CD4-positive, alpha-beta T cell treated with Interleukin-10 for 1 hour (primary cell): ENCODE measurements around the gene PHC2.
A peak's percentile ranks its signal among the peaks of the same experiment; 100 is the strongest.

Source experiments
- DNase-seq: peaks from one replicate; pipeline ENCODE4 v3.0.0-alpha.2; 2020

PHC2 gene

GRCh38 chr1:33348676-33349080 is 82.2 kb downstream of the PHC2 start:
- DNase-seq = peak; percentile 13

GRCh38 chr1:33348194-33348593 is 82.7 kb downstream of the PHC2 start:
- DNase-seq = no peak

- DNase-seq = no peak
Observed at GRCh38 chr1:33347650-33347992, 83.3 kb downstream of the PHC2 start.

- no peak for DNase-seq
Observed at GRCh38 chr1:33346927-33347649, 83.8 kb downstream of the PHC2 start.

- no peak for DNase-seq
Observed at GRCh38 chr1:33346533-33346926, 84.4 kb downstream of the PHC2 start.

- no peak for DNase-seq
Observed at GRCh38 chr1:33344896-33345560, 85.9 kb downstream of the PHC2 start.

DNA sequence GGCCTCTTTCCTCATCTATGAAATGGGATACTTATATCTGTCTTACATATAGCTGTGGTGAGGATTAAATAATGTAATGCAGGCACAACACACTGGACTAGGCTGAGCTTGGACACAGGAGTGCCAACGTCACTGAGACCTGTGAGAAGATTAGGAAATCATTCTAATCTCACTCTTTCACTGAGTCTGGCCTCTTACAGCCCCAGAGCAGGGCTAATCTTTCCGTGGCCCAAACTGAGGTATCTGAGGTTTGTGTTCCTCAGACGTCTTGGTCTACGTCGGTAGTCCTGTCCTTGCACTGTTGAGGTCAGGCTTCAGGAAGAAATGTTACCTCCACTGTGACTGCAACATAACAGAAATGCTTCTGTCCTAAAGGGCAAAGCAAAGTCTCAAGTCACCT is 87.4 kb downstream of the PHC2 start:
- no peak for DNase-seq

- no peak for DNase-seq
Observed at GRCh38 chr1:33342041-33342723, 88.7 kb downstream of the PHC2 start.

DNA sequence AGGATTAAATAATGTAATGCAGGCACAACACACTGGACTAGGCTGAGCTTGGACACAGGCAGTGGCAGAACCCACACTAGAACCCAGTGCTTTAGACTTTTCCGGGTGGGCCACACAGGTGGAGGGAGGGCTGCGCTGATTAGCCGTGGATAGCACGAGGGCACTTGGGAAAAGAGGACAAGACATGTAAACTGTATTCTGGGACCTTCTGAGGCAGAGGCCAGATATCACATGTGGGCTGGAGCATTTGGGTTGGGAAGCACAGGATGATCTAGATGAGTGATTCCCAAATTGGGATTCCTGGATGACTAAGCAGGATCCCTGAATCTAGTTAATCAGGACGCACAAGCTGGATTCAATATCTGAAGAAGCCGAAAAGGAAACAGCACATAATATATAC is 89.7 kb downstream of the PHC2 start:
- no peak for DNase-seq

- DNase-seq = no peak
Observed at GRCh38 chr1:33339413-33339812, 91.5 kb downstream of the PHC2 start.

- no peak for DNase-seq
Observed at GRCh38 chr1:33338440-33339211, 92.3 kb downstream of the PHC2 start.

- no peak for DNase-seq
Observed at GRCh38 chr1:33338048-33338439, 92.9 kb downstream of the PHC2 start.

DNA sequence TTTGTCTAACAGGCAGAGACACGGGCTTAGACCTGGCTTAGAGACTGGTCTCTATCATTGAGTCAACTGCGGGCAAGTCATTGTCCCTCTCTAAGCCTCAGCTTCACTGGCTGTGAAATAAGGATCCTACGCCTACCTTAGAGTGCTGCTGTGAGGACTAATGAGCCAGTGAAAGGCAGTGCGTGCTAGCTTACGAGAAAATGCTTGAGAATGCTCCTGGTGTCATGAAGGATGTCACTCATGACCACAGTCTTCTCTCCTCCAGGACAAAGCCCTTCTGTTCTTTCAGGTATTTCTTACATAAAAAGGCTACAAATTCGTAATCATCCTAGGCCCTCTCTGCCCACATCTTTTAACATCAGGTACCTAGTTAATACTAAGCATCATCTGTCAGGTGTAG is 93.5 kb downstream of the PHC2 start:
- DNase-seq = no peak

GRCh38 chr1:33336580-33336979 is 94.3 kb downstream of the PHC2 start:
- no peak for DNase-seq

DNA sequence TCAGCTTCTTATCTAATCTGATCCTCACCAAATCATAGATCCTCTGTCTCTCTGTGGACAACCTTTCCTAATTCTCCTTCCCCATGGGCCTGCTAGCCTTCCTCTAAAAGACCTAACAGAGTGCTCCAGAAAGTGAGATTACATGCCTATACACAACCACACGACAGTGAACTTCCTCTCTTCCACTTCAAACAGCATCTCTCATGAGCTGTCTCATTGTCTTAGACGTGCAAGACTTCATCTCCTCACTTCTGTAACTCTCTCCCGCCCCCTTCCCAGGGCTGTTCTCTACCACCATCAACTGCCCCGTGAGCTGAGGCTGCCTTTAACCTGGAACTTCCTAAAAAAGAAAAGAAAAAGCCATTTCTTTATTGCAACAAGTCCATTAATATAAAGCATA is 95.9 kb downstream of the PHC2 start:
- no peak for DNase-seq

GRCh38 chr1:33334081-33334552 is 96.8 kb downstream of the PHC2 start:
- no peak for DNase-seq

DNA sequence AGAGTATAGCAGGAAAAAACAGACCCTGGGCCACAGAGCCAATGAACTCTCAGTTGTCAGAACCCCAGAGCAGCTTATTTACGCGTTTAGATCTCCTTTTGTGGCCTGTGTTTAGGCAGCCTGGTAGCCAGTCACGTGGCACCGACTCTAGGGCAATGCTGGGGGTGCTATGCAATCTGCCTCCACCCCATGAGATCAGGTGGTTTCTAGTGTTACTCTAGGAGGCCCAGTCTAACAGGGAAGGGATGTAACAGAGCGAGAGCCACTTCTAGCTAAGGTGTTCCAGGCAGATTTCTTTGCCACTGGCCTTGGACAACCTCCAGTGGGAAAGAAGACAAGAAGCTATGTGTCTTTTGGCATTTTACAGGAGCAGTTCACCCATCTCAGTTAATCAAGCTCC is 98.0 kb downstream of the PHC2 start:
- no peak for DNase-seq

GRCh38 chr1:33332357-33332789 is 98.5 kb downstream of the PHC2 start:
- DNase-seq = no peak

GRCh38 chr1:33331444-33332356 is 99.2 kb downstream of the PHC2 start:
- DNase-seq = no peak

DNA sequence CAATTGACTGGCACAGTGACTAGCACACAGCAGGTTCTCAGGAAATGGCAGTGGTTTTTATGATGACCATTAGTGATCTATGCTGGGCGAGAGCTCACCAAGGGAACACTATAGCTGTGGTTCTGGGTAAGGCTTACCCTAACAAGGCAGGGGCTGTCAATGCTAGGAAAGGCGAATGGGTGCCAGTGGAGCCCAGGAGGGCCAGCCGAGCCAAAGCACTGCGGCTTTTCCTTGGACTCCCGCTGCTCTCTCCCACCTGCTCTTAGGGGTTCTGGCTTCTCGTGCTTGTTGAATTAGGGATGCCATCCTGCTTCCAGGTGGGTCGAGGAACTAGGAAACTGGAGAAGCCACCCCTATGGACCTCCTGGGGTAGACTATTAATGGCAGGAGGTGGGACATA is 100.0 kb downstream of the PHC2 start:
- DNase-seq = no peak

GRCh38 chr1:33330361-33330890 is 100.5 kb downstream of the PHC2 start:
- no peak for DNase-seq
